ENCODE data around the gene ATP2B1.

Gene ATP2B1

DNA sequence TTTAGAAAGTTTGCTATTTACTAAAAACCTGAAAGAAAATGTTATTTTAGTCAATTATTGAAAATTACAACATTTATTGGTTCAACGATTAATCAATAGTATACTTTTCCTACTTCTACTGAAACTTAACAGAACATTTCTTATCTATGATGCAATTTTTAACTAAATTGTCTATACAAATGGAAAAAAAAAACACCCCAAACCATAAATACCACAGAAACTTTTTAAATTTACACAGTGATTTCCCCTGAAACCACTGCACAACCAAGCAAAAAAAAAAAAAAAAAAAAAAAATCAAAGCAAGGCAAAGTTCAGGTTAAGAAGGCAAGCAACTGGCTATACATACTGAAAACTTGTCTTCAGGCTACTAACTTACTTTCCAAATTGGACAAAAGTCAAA, 110.9 kb downstream of the ATP2B1 start:
- no peak for DNase-seq (ENCODE audit: low read depth in 2 of 3, low spot score in 2 of 3)

DNA sequence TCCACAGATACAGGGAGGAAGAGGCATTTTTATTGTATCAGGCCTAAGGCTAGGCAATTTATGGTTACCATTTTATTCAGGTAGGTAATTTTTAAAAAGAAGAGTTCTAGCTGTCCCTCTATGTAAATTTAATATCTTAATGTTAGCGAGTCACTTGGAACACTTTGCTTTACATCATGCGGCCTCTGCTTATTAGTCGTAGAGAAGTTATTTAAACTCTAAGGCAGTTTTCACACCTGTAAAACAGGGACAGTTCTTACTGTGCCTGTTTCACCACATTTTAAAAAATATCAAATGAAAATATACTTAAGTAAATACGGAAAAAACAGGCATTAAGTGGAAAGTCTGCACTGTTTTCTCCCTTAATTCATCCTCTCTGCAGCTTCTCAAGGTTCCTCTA, 111.4 kb downstream of the ATP2B1 start:
- no peak for DNase-seq (ENCODE audit: low read depth in 2 of 3, low spot score in 2 of 3)

DNA sequence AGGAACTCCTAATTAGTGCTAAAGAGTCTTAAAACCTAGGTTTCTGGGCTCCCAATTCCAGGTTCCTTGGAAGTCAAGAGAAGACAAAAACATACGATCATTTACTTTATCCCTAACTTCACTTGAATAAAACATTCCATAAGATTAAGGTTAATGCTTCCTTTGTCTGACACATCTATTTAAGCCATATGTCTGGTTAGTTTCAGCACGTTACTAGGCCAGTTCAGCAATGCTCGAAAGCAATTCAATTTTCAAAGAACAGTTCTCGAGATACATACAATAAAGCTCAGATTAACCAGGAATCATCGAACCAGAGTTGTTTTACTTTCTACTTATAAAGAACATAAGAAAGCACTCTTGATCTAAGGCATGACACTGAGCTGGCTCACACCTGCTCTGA, 114.8 kb downstream of the ATP2B1 start:
- no peak for DNase-seq (ENCODE audit: low read depth in 2 of 3, low spot score in 2 of 3)

DNA sequence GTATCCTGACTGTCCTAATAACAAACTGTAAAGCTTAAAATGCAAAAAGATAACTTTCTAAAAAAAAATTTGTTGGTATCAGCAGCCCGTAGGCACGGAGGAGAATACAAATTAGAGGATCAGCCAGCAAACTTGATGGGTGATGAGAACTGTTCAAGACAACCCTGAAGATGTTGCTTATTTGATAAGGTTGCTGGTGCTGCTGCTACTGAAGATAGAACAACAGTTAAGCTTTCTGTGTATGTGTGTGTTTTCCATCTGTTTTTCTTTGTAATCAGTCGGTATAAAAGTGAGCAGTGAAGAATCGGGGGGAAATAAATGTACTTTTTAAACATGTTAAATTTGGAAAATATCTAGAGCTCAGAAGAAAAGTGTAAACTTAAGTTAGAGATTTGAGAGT, 115.4 kb downstream of the ATP2B1 start:
- DNase-seq (ENCODE audit: low read depth in 2 of 3, low spot score in 2 of 3): no peak

DNA sequence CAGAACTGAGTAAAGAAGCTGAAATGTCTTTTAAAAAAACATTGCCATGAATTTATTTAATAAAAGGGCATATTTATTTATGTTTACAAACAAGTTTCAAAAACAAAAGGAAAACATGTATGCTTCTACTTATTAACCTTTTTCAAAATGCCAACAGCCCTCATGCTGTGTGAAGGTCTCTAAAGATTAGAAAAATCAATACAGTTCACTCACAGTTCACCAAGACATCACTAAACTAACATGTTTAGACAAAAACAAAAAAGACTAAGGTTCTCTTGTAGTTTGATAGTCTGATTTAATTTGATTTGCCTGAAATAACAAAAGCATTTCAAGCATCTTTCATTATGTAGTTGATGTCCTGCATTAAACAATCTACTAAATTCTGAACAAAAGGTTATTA, 118.9 kb downstream of the ATP2B1 start:
- DNase-seq (ENCODE audit: low read depth in 2 of 3, low spot score in 2 of 3): no peak

DNA sequence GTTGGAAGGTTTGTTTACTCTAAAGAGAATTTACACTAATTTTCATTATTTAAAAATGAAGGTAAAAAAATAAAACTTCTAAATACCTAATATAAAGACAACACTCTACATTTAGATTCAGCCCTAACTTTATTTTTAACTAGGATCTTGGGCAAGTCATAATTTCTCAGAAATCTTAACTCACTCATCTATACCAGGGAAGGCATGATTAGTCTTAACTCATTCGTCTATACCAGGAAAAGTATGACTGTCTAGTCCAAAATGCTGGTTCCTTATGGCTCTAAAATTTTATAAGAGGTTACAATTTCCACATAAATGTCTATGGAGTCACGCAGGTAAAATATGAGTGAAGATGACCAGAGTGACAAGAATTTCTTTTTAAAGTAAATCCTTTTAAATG, 130.1 kb downstream of the ATP2B1 start:
- no peak for DNase-seq (ENCODE audit: low read depth in 2 of 3, low spot score in 2 of 3)

DNA sequence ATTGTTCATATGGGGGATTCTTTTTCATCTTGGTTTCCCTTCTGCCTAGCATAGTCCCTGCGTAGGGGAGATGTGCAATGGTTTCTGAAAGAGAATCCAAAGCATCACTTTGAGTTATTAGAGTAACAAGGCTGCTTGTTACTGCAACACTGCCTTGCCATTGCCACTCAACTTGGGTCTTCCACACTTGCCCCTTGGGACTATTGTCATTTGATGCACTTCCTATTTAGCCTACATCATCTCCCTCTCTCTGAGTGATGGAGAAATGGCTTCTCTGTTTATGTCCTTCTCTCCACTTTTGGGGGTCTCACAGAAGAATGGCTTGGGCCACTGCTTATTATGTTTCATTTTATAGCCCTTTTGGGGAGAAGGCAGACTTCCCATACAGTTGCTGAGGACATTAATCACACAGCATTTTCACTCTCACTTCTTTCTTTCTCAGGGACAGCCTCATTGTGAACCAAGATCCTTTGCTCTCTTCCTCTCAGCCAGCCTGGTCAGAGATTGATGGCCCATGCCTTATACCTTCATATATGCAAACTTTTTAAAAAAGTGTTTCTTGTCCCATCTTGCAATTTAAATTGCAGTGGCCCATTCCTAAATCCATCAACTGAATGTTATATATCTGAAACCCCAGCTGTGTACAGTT, 131.9 kb downstream of the ATP2B1 start:
- no peak for DNase-seq (ENCODE audit: low read depth in 2 of 3, low spot score in 2 of 3)

DNA sequence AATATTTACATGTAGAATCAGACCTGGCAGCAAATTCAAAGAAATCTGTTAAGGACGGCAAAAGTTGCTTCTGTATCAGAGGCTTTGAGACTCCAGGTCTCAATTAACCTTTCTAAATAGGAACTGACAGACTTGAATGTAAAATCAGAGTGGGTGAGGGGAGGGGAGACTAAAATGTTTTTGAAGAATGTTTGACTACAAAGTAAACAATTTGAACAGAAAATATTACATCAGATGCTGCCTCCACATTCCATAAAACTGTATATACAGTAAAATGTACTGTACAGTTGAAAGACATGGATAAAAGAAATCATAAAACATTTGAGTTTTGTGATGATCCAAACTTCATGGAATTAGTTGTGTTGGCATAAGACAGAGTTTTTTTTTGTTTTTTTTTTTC, 133.3 kb downstream of the ATP2B1 start:
- no peak for DNase-seq (ENCODE audit: low read depth in 2 of 3, low spot score in 2 of 3)

DNA sequence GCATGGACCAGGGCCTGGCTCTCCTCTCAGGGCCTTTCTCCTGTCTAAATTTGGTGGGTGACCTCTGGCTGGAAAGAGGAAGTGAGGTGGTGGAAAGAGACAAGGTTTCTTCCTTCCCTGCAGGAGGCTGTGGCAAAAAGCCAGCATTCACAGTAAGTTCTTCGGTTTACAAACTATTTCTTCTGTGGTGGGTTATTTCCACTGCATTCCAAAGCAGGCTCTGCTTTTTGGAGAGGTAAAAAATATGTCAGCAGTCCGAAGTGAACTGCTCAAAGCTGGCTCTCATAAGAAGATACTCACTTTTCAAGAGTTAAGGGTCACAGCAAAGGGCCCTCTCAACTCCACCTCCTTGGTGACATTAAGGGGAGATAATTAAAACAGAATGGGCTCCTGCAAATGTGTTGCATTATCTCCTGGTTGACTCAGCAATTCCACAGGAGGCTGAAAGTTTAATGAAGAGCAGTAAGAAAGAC, 133.9 kb downstream of the ATP2B1 start:
- no peak for DNase-seq (ENCODE audit: low read depth in 2 of 3, low spot score in 2 of 3)

DNA sequence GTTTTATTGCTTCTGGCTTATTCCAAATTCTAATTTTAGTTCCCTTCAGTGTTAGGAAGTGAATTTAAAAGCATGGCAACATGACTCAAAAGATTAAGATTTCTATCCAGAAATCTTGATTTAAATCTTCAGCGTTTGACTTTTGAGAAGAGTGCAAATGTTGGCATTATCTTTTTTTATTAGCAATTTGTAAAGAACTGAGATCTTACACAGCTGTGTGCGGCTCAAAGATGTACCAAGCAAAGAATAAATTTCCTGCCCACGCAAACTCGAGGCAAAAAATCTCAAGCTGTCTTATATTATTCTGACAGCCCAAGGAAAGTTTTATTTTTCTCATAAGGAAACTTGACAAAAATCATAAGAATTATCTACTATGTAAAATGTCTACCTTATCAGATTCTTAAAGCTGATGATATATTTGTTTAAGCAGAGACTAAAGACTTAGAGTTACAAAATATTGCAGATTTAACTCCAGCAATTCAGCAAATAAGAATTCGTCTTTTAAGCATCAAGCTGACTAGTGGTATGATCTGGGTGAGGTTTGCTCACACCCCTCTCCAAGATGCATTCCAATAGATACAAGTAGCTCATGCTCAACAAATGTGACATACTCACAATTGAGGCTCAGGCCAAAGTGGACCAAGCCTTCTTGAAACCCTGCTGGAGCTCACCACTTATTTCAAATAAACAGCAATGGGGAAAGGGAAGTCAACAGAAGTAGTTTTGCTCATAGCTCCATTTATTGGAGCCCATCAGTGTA, 135.4 kb downstream of the ATP2B1 start:
- DNase-seq (ENCODE audit: low read depth in 2 of 3, low spot score in 2 of 3): no peak

DNA sequence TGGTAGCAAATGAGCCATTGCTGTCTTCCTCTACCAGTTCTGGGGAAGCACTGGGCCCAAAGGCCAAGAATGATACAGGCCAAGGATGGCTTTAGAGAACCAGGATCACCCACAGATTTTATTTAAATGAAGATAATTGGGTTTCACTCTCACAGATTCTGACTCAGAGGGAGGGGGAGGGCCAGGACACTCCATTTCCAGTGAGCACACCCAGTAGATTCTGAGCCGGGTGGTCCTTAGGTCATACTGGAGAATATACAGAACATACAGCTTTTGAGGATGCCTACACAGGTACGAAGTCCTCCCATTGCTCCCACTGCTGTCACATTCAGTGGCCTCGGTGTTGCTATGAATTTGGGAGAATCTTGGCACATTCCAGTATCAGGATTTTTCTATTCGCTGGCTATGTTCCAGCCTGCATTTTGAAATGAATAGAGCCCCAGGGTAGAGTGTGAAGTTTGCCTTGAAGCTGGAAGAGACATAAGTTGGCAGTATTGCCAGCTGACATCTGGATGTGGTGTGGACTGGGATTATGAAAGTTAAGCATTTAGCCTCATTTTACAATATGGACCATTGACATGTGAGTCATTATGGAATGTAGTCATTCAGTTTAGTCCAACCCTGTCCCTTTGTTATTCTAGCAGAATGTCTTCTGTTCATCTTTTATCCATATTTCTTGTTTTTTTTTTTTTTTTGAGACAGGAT, 137.0 kb downstream of the ATP2B1 start:
- no peak for DNase-seq (ENCODE audit: low read depth in 2 of 3, low spot score in 2 of 3)

DNA sequence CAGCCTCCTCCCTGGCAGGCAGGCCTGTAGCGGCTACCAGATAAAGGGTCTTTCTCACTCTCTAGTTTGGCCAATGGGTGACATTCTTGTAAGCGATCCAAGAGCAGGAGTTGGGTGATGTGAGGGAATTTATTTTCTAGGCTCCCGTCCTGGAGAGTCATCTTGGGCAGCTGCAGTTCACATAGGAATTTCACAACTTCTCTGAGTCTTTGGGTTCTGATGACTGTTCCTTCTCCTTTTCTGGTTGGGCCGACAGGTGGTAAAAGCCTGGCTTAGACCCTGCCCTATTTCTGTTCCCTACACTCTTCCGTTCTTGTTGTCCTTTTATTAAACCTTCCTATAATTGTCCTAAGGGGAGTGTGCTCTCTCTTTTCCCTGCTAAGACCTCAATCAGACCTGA, 140.2 kb downstream of the ATP2B1 start:
- DNase-seq (ENCODE audit: low read depth in 2 of 3, low spot score in 2 of 3): no peak

DNA sequence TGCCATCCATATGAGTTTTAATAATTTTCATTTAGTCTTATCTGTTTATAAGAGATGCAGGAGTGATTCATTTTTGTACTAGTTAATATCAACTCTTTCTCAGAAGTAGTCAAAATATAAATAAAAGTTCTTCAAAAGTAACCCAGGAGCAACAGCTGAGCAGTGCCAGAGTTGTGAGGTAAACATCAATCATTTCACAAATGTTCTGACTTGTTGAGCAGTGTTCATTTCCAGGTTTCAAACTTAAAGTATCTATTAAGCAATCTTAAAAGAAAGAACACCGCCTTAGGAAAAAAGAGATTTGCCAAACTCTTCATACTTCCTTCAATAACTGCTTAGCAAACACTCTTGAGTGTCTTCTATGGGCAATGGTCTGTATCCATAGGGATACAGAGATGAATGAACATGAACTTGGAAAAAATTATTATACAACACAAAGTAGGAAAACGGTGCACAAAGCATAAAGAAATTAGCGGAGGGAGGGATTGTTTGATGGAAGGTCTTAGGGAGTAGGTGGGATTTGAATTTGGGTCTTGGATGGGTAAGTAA, 140.9 kb downstream of the ATP2B1 start:
- DNase-seq (ENCODE audit: low read depth in 2 of 3, low spot score in 2 of 3): no peak

DNA sequence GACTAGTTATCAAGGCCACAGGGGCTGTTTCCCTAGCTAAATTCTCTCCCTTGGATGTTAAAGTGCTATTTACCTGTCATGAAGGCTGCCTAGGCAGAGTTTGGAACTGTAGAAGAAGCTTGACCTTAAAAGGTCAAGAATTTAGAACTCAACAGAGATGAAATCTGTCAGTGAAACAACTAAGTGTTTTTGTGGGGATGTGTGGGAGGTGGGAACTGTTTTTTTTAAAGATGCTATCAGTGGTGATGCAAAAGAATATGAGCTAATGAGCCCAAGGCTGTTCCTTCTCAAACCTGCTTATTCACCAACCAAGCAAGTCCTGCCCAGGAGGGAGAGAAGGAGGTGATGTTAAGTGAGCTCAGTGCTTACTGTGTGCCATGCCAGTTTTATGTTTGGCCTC, 142.0 kb downstream of the ATP2B1 start:
- DNase-seq (ENCODE audit: low read depth in 2 of 3, low spot score in 2 of 3): no peak

DNA sequence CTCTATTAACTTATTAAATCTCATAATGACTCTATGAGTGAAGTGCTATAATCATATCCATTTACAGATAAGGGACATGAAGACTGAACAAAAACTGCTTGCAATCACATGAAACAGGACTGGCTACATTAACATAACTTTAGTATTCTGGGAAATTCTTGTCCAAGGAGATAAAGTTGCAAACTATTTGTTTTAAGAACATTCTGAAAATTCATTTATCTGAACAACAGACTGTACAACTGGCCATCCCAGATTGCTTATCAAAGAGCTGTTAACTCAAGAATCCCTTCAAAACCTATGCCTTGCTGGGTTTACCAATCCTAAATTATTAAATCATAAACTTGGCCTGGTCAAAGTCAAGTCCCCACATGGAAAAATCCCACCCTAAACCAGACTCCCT, 143.6 kb downstream of the ATP2B1 start:
- DNase-seq (ENCODE audit: low read depth in 2 of 3, low spot score in 2 of 3): no peak

DNA sequence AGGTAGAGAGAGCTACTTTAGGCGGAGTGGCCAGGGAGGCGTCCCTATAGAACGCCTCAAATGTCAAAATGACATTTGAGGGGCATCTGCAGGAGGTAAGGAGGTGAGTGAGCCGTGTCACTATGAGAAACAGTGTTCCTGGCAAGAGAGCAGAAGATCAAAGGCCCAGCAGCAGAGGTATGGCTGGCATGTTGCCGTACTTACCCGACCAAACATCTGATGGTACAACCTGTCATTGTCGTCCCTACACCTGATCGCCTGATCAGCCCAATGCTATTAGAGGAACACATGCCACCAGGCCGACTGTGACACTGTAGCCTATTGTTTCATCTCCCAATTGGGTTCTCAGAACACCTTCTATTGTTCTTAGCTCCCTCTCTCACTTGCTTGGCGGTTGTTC, 148.9 kb downstream of the ATP2B1 start:
- no peak for DNase-seq (ENCODE audit: low read depth in 2 of 3, low spot score in 2 of 3)

DNA sequence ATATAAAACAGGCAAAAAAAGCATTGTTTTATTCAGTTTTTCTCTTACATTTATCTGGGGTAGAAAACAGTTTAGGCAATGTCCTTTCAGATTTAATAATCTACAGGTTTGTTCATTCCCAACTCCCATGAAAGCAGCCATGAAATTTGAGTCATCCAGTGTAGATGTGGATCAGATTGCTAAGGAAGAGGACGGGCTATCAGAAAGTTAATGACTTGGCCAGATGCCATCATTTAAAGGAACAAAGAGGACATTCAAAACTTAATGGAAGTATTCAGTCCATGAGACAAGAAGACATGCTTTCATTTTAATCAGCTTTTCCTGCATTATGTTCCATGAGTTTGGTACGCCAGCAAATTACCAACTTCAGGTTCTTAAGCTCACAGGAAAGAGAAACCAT, 151.7 kb downstream of the ATP2B1 start:
- no peak for DNase-seq (ENCODE audit: low read depth in 2 of 3, low spot score in 2 of 3)

DNA sequence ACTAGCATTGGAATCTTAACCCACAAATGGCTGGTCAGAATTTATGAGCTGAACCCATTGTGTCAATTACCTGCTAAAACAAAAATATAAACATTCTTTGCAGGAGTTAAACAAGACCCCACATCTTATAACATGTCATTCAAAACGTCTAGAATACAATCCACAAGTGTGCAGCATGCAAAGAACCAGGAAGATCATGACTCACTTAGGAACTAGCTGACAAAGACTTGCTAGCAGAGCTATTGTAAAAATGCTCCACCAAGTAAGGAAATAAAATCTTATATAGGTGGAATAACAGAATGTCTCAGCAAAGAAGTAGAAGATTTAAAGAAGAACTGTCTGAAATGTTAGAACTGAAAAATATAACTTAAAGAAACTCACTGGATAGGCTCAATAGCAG, 156.3 kb downstream of the ATP2B1 start:
- no peak for DNase-seq (ENCODE audit: low read depth in 2 of 3, low spot score in 2 of 3)

DNA sequence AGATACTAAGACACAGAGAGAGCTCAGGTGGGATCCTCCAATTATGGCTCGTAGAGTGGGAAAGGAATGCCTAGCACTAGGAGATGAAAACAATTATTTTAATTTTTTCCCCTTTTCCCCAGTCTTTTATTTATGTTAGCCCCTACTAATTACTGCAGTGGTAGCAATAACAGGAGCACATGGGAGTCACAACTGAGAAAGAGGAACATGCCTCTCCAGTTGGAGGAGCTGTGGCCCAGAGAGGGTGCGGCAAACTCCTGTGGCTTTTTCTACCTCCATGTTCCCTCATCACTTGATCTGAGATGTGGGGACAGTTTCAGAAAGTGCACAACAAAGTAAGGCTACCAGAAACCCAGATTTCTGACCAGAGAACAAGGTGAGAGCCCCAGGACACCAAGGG, 156.9 kb downstream of the ATP2B1 start:
- DNase-seq (ENCODE audit: low read depth in 2 of 3, low spot score in 2 of 3): no peak

DNA sequence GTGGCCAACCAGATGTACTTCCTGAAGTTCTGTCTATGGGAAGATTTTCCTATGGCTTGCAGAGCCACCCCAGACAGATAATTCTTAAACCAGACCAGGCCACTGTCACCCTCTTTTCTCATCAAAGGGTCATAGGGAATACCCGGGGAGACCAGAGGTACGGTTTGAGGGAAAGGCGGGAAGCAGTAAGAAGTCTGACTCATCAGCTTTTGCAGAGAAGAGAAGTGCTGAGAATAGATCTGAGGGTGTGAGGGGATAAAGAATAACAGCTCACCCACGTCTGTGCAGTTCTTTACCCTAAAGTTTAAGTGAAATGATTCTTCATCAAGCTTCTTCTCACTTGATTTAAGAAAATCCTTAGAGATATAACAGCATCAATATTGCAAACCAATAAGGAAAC, 161.5 kb downstream of the ATP2B1 start:
- no peak for DNase-seq (ENCODE audit: low read depth in 2 of 3, low spot score in 2 of 3)

DNA sequence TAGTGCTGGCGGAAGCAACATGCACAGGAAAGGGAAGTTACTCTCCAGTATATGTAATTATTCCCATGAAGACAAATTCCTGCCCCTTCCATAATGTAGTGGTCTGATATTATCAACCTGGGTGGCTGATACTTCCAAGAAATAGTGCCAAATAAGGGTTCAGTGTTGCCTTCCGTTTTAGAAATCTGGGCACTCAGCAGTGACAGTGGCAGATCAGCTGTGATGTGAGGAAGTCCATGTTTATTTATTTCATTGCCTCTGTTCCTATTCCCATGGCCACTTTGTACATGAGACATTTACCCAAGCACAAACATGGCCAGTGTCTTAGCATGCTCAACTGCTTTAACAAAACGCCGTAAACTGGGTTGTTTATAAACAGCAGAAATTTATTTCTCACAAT, 162.5 kb downstream of the ATP2B1 start:
- no peak for DNase-seq (ENCODE audit: low read depth in 2 of 3, low spot score in 2 of 3)

DNA sequence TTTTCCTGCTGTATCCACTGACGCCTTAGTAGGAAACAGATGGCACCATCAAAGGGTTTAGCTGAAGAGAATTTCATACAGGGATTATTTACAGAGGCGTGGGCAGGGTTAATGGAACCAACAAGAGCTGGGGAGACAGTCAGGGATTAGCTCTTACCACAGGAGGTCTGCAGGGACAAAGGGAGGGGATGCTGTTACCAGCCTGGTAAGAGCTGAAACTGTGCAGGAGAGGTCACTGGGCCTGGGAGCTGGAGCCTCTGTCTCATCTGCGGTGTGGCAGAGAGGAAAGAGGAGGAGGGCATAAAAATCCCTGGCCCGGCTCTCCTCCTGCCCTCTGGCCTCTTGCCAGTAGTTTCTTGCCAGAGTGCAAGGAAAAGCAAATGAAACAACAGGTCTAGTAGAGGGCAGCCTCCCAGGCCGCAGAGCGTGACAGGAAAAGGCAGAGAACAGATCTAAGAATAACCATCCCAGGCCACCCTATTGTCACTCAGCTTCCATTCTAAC, 163.9 kb downstream of the ATP2B1 start:
- no peak for DNase-seq (ENCODE audit: low read depth in 2 of 3, low spot score in 2 of 3)
